Activated naive CD4-positive, alpha-beta T cell treated with anti-CD3 and anti-CD28 coated beads, Interleukin-2, amount 50 U/mL, for 24 hours (primary cell): ENCODE data around the gene SPIB.
"Not testable (repeated sequence)": the region's sequence is repeated elsewhere in the genome, so short reads cannot be mapped to it uniquely, and the experiment has no call there.

Experiments used
- H3K27ac Mint-ChIP-seq: one replicate; pipeline ENCODE4 v1.8.0; 2021; ENCODE audit warnings: mild to moderate bottlenecking, mixed read lengths
- H3K27me3 Mint-ChIP-seq: one replicate; pipeline ENCODE4 v1.8.0; 2021; ENCODE audit warnings: mixed read lengths
- H3K36me3 Mint-ChIP-seq: one replicate; pipeline ENCODE4 v1.8.0; 2021; ENCODE audit warnings: mixed read lengths
- H3K4me1 Mint-ChIP-seq: one replicate; pipeline ENCODE4 v1.8.0; 2021; ENCODE audit warnings: mixed read lengths
- H3K4me3 Mint-ChIP-seq: one replicate; pipeline ENCODE4 v1.8.0; 2021; ENCODE audit warnings: mild to moderate bottlenecking, mixed read lengths
- H3K9me3 Mint-ChIP-seq: one replicate; pipeline ENCODE4 v1.8.0; 2021; ENCODE audit warnings: mixed read lengths

SPIB gene

GRCh38 chr19:50462970-50463369 is 44.2 kb downstream of the SPIB start:
- H3K4me1 Mint-ChIP-seq = peaks cover 7% of the 10 kb centered on the region
- no peaks in the 10 kb centered on the region for H3K36me3 Mint-ChIP-seq
- H3K9me3 Mint-ChIP-seq = no peaks in the 10 kb centered on the region
- peaks cover 8% of the 10 kb centered on the region for H3K27me3 Mint-ChIP-seq
- H3K4me3 Mint-ChIP-seq = no peak overlapping the region
- no peak overlapping the region for H3K27ac Mint-ChIP-seq

- Mint-ChIP-seq H3K4me1 (peaks cover 7% of the 10 kb centered on the region), H3K9me3 (no peaks in the 10 kb centered on the region), H3K36me3 (no peaks in the 10 kb centered on the region), H3K4me3 (no peak overlapping the region), H3K27ac (no peak overlapping the region), H3K27me3 (peaks cover 9% of the 10 kb centered on the region)
These were observed 45.6 kb downstream of the SPIB start for GRCh38 chr19:50464348-50464747.

- no peak overlapping the region for H3K4me3 Mint-ChIP-seq
- no peaks in the 10 kb centered on the region for H3K9me3 Mint-ChIP-seq
- H3K36me3 Mint-ChIP-seq = no peaks in the 10 kb centered on the region
- peaks cover 5% of the 10 kb centered on the region for H3K4me1 Mint-ChIP-seq
- H3K27me3 Mint-ChIP-seq = peaks cover 7% of the 10 kb centered on the region
- no peak overlapping the region for H3K27ac Mint-ChIP-seq
These were observed 46.3 kb downstream of the SPIB start for GRCh38 chr19:50465000-50465399.

- H3K4me3 Mint-ChIP-seq = no peak overlapping the region
- peaks cover 2% of the 10 kb centered on the region for H3K27me3 Mint-ChIP-seq
- no peaks in the 10 kb centered on the region for H3K9me3 Mint-ChIP-seq
- no peaks in the 10 kb centered on the region for H3K4me1 Mint-ChIP-seq
- H3K27ac Mint-ChIP-seq = no peak overlapping the region
- no peaks in the 10 kb centered on the region for H3K36me3 Mint-ChIP-seq
These were observed 47.4 kb downstream of the SPIB start for GRCh38 chr19:50465986-50466705.

DNA sequence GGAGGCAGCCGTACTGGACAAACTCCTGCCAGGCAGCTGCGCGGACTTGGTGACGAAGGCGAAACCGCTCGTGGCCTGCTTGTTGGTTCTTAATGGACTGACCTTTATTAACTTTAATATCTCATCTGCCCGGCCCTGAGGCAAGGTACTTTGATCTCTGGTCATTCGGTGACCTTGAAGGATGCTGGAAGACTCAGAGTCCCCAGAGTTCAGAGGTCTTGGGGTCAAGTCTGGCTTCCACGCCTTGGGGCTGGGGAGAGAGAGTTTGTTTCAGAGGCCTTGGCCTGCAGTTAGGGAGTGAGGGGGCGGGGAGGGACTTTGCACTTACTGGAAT is 47.9 kb downstream of the SPIB start:
- no peaks in the 10 kb centered on the region for H3K9me3 Mint-ChIP-seq

DNA sequence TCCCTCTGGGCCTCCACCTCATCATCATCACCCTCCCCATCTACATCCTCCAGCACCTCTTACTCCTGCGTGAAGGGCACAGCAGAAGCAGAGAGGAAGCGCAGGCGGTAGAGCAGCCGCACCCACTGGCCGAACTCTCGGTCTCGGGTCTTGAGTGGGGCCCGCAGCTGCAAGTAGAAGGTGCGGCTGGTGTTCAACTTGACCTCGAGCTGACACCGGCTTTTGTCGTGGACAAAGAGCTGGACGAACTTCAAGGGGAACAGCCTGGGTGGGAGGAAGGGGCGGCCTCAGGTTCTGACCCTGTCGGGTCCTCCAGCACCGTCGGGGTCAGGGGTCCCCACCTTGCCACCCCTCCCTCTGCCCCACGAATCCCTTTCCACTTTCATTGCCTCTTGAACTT is 48.8 kb downstream of the SPIB start:
- peaks cover 2% of the 10 kb centered on the region for H3K27me3 Mint-ChIP-seq
- no peaks in the 10 kb centered on the region for H3K36me3 Mint-ChIP-seq
- H3K4me1 Mint-ChIP-seq = no peaks in the 10 kb centered on the region
- H3K27ac Mint-ChIP-seq = no peak overlapping the region
- H3K9me3 Mint-ChIP-seq = no peaks in the 10 kb centered on the region
- H3K4me3 Mint-ChIP-seq = no peak overlapping the region

More for the DNA sequence above, 47.9 kb downstream of the SPIB start:
- Mint-ChIP-seq H3K27ac (no peak overlapping the region), H3K4me3 (no peak overlapping the region), H3K4me1 (no peaks in the 10 kb centered on the region), H3K36me3 (no peaks in the 10 kb centered on the region), H3K27me3 (peaks cover 2% of the 10 kb centered on the region)

GRCh38 chr19:50468818-50469217 is 50.1 kb downstream of the SPIB start:
- Mint-ChIP-seq H3K27ac (no peak overlapping the region), H3K9me3 (no peaks in the 10 kb centered on the region), H3K4me3 (no peak overlapping the region), H3K36me3 (no peaks in the 10 kb centered on the region), H3K4me1 (no peaks in the 10 kb centered on the region), H3K27me3 (peaks cover 2% of the 10 kb centered on the region)

- H3K4me3 Mint-ChIP-seq, H3K27ac Mint-ChIP-seq, H3K36me3 Mint-ChIP-seq, H3K27me3 Mint-ChIP-seq, H3K9me3 Mint-ChIP-seq: not testable (repeated sequence)
- peaks cover 17% of the 10 kb centered on the region for H3K4me1 Mint-ChIP-seq
These were observed 54.6 kb downstream of the SPIB start for GRCh38 chr19:50473336-50473735.

- Mint-ChIP-seq H3K27ac (peak overlapping the region; percentile 84), H3K4me1 (peaks cover 22% of the 10 kb centered on the region), H3K27me3 (no peaks in the 10 kb centered on the region), H3K36me3 (peaks cover 7% of the 10 kb centered on the region), H3K9me3 (no peaks in the 10 kb centered on the region), H3K4me3 (peak overlapping the region; percentile 98)
These were observed 56.4 kb downstream of the SPIB start for GRCh38 chr19:50475101-50475568.

- peaks cover 7% of the 10 kb centered on the region for H3K36me3 Mint-ChIP-seq
- no peaks in the 10 kb centered on the region for H3K27me3 Mint-ChIP-seq
- no peaks in the 10 kb centered on the region for H3K9me3 Mint-ChIP-seq
- peak overlapping the region; percentile 97 for H3K27ac Mint-ChIP-seq
- H3K4me3 Mint-ChIP-seq = peak overlapping the region; percentile 98
- peaks cover 22% of the 10 kb centered on the region for H3K4me1 Mint-ChIP-seq
These were observed 57.0 kb downstream of the SPIB start for GRCh38 chr19:50475736-50476223.

DNA sequence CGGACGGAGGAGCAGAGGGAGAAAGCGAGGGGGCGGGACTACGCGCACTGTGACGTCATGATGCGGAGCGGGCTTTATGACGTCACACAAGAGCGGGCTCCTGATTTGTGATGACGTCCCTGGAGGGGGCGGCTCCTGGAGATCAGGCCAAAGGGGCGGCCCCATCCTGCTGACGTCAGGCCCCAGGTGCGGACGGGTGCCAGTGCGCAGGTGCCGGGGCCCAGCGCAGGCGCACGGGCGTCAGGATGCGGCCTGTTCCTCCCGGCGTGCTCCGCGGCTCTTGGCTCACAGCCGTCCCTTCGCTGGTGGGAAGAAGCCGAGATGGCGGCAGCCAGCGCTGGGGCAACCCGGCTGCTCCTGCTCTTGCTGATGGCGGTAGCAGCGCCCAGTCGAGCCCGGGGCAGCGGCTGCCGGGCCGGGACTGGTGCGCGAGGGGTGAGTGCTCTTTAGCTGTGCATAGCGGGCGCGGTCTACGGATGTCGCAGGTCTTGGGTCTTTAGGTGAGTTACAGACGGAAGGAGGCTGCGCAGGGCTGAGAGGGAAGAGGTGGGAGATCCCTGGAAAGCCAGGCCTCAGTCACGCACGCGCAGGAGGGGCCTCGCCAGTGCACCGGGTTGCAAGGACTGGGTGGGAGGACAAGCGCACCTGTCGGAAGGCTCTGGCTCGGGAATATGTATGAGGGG is 57.6 kb downstream of the SPIB start, which contains the start of the genes EMC10 and GARIN5A:
TSS of gene EMC10 (plus strand) at position 284 of the 683 bp plus-strand sequence. CDS start at position 322, 38 bp downstream.
TSS of gene GARIN5A (minus strand) at position 625 of the 683 bp plus-strand sequence. CDS start at position 165, 460 bp downstream.
- peaks cover 7% of the 10 kb centered on the region for H3K36me3 Mint-ChIP-seq
- H3K27me3 Mint-ChIP-seq = no peaks in the 10 kb centered on the region
- H3K9me3 Mint-ChIP-seq = no peaks in the 10 kb centered on the region
- peak within 1 kb of the TSS; percentile 97 for H3K27ac Mint-ChIP-seq
- peak within 1 kb of the TSS; percentile 98 for H3K4me3 Mint-ChIP-seq
- H3K4me1 Mint-ChIP-seq = peaks cover 22% of the 10 kb centered on the region

- H3K27ac Mint-ChIP-seq = peak overlapping the region; percentile 97
- H3K9me3 Mint-ChIP-seq = no peaks in the 10 kb centered on the region
- H3K36me3 Mint-ChIP-seq = peaks cover 7% of the 10 kb centered on the region
- H3K4me1 Mint-ChIP-seq = peaks cover 22% of the 10 kb centered on the region
- H3K4me3 Mint-ChIP-seq = peak overlapping the region; percentile 98
- H3K27me3 Mint-ChIP-seq = no peaks in the 10 kb centered on the region
These were observed 58.1 kb downstream of the SPIB start for GRCh38 chr19:50476907-50477238.

DNA sequence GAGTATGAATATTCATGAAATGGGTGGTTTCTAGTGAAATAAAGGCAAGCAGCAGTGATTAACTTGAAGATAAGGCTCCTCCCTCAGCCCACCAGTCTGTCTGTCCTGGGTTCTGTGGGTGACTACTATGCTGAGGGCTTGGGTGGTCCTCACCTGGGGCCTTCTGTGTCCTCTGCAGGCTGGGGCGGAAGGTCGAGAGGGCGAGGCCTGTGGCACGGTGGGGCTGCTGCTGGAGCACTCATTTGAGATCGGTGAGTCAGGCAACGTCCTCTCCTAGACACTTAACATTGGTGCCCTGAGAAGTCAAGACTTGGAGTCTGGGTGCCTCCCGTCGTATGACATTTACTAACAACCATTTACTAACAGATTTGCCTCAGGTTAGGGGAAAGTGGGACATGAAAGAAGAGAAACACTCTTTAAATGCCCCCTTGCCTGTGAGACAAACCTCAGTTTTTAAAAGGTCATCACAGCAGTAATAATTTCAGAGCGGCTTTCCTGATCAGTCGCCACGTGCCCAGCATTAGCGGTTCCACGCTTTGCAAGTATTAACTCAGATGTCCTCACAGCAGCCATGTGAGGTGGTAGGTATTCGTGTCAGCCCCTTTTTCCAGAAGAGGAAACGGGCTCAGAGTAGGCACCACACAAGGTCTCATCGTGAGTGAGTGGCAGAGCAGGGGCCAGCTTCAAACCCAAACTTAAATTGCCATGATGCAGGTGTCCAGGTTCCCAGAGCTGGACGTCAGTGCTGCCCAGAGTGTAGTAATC is 59.2 kb downstream of the SPIB start:
- H3K4me3 Mint-ChIP-seq = peak overlapping the region; percentile 98
- no peaks in the 10 kb centered on the region for H3K27me3 Mint-ChIP-seq
- H3K36me3 Mint-ChIP-seq = peaks cover 7% of the 10 kb centered on the region
- H3K27ac Mint-ChIP-seq = peak overlapping the region; percentile 63
- H3K9me3 Mint-ChIP-seq = no peaks in the 10 kb centered on the region
- peaks cover 22% of the 10 kb centered on the region for H3K4me1 Mint-ChIP-seq

GRCh38 chr19:50478901-50479715 is 60.4 kb downstream of the SPIB start:
- Mint-ChIP-seq H3K9me3 (no peaks in the 10 kb centered on the region), H3K4me3 (peak overlapping the region; percentile 38), H3K4me1 (peaks cover 22% of the 10 kb centered on the region), H3K27me3 (no peaks in the 10 kb centered on the region), H3K36me3 (peaks cover 9% of the 10 kb centered on the region), H3K27ac (no peak overlapping the region)

DNA sequence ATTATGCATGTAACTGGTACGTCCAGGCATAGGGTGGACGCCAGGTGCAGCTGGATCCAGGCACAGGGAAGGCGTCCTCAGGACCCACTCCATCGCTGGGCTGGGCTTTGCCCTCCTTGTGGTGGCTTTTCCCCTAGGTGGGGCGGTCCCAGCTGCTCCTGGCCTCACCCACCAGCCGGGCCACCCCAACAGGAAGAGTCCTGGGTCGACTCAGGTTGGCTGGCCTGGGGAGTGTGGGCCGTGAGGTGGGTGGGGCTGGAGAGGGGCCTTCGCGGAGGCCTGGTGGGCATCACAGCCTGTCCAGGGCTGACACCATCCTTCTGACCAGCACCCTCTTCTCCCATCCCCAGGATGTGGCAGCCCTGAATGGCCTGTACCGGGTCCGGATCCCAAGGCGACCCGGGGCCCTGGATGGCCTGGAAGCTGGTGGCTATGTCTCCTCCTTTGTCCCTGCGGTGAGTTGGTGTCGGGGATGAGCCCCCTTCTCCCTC is 61.1 kb downstream of the SPIB start:
- H3K36me3 Mint-ChIP-seq = peaks cover 9% of the 10 kb centered on the region
- H3K27me3 Mint-ChIP-seq = no peaks in the 10 kb centered on the region
- H3K4me1 Mint-ChIP-seq = peaks cover 22% of the 10 kb centered on the region
- H3K9me3 Mint-ChIP-seq = no peaks in the 10 kb centered on the region
- no peak overlapping the region for H3K4me3 Mint-ChIP-seq
- H3K27ac Mint-ChIP-seq = no peak overlapping the region
